Measurements from ENCODE around the gene SLCO1B3. TPM values are rescaled to one million over a fixed set of nuclear protein-coding genes. Genes with fewer than 3 reads are reported as not detected.

Gene SLCO1B3
- total and polyA plus RNA-seq, 7 donors, result 0.32 TPM; not detected in 6

DNA sequence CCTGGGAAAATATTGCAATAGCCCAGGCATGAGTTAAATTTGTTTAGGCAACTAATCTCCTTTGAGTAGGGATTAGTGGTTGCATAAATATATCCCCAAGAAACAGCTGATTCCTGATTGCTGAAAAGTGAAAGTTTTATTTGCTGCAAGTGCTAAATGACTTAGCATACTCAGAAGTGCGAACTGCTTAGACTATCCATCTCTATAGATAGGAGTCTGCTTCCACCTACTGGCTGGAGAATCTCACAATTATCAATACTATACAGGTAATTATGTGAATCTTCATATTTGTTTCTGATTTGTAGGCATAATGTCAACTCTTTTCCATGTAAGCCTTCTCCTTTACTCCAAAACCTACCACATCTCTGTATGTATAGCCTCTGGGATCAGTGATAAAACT is 12.0 kb upstream of the SLCO1B3 start:
- 4 to 20% methylated on average over 1 of the region's 1 CpG for WGBS, 2 donors
- Histone ChIP-seq H3K4me1 (peaks cover 0 to 4% (median 0%) of the 10 kb centered on the region in 4 donors), H3K4me3 (no peak overlapping the region), H3K27me3 (no peaks in the 10 kb centered on the region), H3K36me3 (no peaks in the 10 kb centered on the region), H3K9me3 (no peaks in the 10 kb centered on the region), H3K27ac (no peak overlapping the region)
- DNase-seq, result no peak
- intact Hi-C loops (cut with DNase I), result loop anchor here (5.0 to 10.0 kb wide), 2 partner anchors 334 to 1056 kb away; no protein-coding TSS in a partner anchor
- TF ChIP-seq EP300 (IDR thresholded peaks at IDR 0.05), result no peak
- TF ChIP-seq, protein P1, sequence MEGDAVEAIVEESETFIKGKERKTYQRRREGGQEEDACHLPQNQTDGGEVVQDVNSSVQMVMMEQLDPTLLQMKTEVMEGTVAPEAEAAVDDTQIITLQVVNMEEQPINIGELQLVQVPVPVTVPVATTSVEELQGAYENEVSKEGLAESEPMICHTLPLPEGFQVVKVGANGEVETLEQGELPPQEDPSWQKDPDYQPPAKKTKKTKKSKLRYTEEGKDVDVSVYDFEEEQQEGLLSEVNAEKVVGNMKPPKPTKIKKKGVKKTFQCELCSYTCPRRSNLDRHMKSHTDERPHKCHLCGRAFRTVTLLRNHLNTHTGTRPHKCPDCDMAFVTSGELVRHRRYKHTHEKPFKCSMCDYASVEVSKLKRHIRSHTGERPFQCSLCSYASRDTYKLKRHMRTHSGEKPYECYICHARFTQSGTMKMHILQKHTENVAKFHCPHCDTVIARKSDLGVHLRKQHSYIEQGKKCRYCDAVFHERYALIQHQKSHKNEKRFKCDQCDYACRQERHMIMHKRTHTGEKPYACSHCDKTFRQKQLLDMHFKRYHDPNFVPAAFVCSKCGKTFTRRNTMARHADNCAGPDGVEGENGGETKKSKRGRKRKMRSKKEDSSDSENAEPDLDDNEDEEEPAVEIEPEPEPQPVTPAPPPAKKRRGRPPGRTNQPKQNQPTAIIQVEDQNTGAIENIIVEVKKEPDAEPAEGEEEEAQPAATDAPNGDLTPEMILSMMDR (IDR thresholded peaks at IDR 0.05), result peak in 3 of 4 experiments; percentile 21 to 39 (median 29)

DNA sequence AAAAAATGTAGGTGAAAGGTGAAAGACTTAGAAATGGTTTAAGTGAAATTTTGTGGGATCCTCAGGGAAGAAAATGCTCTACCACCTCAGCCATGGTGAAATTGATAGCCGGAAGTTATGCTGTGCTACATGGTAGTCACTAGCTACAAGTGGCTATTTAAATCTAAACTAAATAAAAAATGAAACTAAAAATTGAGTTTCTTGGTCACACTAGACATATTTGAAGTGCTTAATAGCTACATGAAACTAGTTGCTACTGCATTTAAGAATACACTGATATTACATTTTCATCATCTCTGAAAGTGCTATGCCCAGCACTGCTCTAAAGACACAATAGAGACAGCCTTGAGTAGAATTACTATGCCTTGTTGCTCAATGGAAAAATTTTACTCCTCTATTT is 10.3 kb upstream of the SLCO1B3 start:
- intact Hi-C loops (cut with DNase I), result no loop called here
- Histone ChIP-seq H3K4me3 (no peak overlapping the region), H3K27ac (no peak overlapping the region), H3K27me3 (no peaks in the 10 kb centered on the region), H3K4me1 (peaks cover 0 to 4% (median 0%) of the 10 kb centered on the region in 4 donors), H3K36me3 (no peaks in the 10 kb centered on the region), H3K9me3 (no peaks in the 10 kb centered on the region)
- no peak for DNase-seq
- whole genome bisulfite sequencing, 2 donors, result 83 to 90% methylated on average over 1 of the region's 1 CpG
- TF ChIP-seq, protein P1 (IDR thresholded peaks at IDR 0.05), result no peak
- TF ChIP-seq EP300 (IDR thresholded peaks at IDR 0.05), result no peak
- no peak for TF ChIP-seq POLR2A (IDR thresholded peaks at IDR 0.05)
- TF ChIP-seq POLR2AphosphoS5 (IDR thresholded peaks at IDR 0.05), result no peak

DNA sequence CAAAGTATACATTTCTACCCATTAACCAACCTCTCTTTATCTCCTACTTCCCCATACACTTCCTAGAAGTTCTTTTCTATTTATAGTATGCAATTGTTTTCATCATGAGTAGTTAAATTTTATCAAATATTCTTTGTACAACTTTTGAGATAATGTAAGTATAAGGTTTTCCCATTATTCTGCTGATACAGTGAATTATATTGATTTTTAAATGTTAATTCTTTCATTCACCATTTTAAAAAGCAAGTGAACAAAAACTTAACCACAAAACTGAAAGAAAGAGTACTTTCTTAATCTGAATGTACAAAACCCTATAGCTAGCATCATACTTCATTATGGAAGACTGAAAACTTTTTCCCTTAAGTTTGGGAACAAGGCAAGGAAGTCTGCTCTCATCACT is 9.5 kb upstream of the SLCO1B3 start:
- DNase-seq, result no peak
- intact Hi-C loops (cut with DNase I), result no loop called here
- Histone ChIP-seq H3K36me3 (no peaks in the 10 kb centered on the region), H3K4me3 (no peak overlapping the region), H3K27me3 (no peaks in the 10 kb centered on the region), H3K4me1 (peaks cover 0 to 4% (median 0%) of the 10 kb centered on the region in 4 donors), H3K9me3 (no peaks in the 10 kb centered on the region), H3K27ac (no peak overlapping the region)
- TF ChIP-seq POLR2AphosphoS5 (IDR thresholded peaks at IDR 0.05) (no peak), POLR2A (IDR thresholded peaks at IDR 0.05) (no peak), EP300 (IDR thresholded peaks at IDR 0.05) (no peak)
- TF ChIP-seq, protein P1 (IDR thresholded peaks at IDR 0.05), result no peak

DNA sequence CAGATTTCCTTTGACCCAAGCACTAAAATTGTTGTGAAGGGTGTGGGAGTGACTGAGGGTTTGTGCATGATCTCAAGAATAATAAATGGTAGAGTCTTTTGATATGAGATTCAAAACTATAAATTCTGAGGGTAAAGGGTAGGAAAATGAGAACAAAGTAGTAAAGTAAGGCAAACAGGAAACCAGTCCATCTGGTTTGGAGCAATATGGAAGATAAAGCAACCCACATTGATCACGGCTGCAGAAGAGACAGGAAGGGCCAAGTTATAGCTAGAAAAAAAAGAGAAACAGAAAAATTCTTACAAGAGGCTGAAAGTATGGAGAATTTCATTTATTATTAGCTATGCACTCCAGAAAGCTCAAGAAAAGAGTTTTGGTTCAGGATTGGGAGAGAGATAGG is 4.6 kb upstream of the SLCO1B3 start:
- TF ChIP-seq EP300 (IDR thresholded peaks at IDR 0.05), result no peak
- TF ChIP-seq, protein P1 (IDR thresholded peaks at IDR 0.05), result no peak
- no peak for TF ChIP-seq POLR2AphosphoS5 (IDR thresholded peaks at IDR 0.05)
- TF ChIP-seq POLR2A (IDR thresholded peaks at IDR 0.05), result no peak
- DNase-seq, result no peak
- Histone ChIP-seq H3K4me3 (no peak overlapping the region), H3K27ac (no peak overlapping the region), H3K9me3 (no peaks in the 10 kb centered on the region), H3K4me1 (no peaks in the 10 kb centered on the region), H3K27me3 (no peaks in the 10 kb centered on the region), H3K36me3 (no peaks in the 10 kb centered on the region)
- intact Hi-C loops (cut with DNase I), result no loop called here
- 22 to 23% methylated on average over 1 of the region's 1 CpG for WGBS, 2 donors

All from sigmoid colon (tissue), 7 donors.